ENCODE measurements around the gene HUS1B. TPM values are rescaled to one million over a fixed set of nuclear protein-coding genes. Genes with fewer than 3 reads are reported as not detected.

The HUS1B gene
- total and polyA plus RNA-seq, 2 experiments from 2014 or later: 1.3 to 3.9 TPM

DNA sequence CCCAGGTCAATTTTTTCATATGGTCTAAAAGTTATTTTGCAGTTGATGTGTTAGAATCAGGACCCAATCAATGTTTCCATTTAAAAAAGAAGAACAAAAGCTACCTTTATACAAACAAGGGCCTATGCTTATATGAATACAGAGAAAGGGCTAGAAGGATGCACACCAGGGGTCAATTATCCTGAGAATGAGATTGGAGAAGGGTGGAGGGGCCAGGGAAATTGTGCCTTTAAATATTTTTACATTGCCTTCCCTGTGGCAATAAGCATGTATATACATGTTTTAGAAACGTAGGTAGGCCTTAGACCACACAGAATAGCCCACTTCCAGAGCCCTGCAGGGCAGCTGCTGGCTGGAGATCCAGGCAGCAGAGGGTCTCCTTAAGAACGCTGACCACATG lies 23.4 kb upstream of the HUS1B start:
- Histone ChIP-seq H3K27me3 (ENCODE audit: insufficient read depth) (no peaks in the 10 kb centered on the region), H3K36me3 (ENCODE audit: insufficient read depth) (no peaks in the 10 kb centered on the region), H3K9me2 (ENCODE audit: insufficient read depth) (no peaks in the 10 kb centered on the region), H3K4me1 (ENCODE audit: insufficient read depth) (peaks cover 70% of the 10 kb centered on the region), H3F3A (replicated peaks; ENCODE audit: low read depth) (peaks cover 4% of the 10 kb centered on the region; the same call in 1 of the 2 replicates), H2AFZ (no peak overlapping the region), H3K79me2 (replicated peaks; ENCODE audit: insufficient read depth) (peaks cover 77% of the 10 kb centered on the region), H3K4me2 (peak overlapping the region; percentile 75), H4K20me1 (replicated peaks; ENCODE audit: insufficient read depth) (no peaks in the 10 kb centered on the region), H3K27ac (ENCODE audit: low read depth) (peak overlapping the region; percentile 96), H3K4me3 (peak overlapping the region; percentile 23)
- peaks cover 10% of the 10 kb centered on the region for H3K27me3 Mint-ChIP-seq (ENCODE audit: insufficient read depth, low read depth, poor library complexity)
- DNase-seq (ENCODE audit: low spot score) (peak; percentile 62), ATAC-seq (peak; percentile 32)
- peak overlapping the region; percentile 10; the same call in 2 of the 3 replicates for H3K4me3 Mint-ChIP-seq
- peaks cover 65% of the 10 kb centered on the region for H3K4me1 Mint-ChIP-seq
- H3K27ac Mint-ChIP-seq: peak overlapping the region; percentile 88
- TF ChIP-seq NANOG (IDR thresholded peaks at IDR 0.05; ENCODE audit: borderline replicate concordance) (no peak), ZNF114 (CRISPR knock-in tag; IDR thresholded peaks at IDR 0.05) (no peak), ZNF462 (CRISPR knock-in tag; IDR thresholded peaks at IDR 0.05) (no peak), POLR2AphosphoS5 (IDR thresholded peaks at IDR 0.05; ENCODE audit: low read depth) (no peak), CREB1 (CRISPR knock-in tag; IDR thresholded peaks at IDR 0.05; ENCODE audit: low read depth) (no peak), REST (IDR thresholded peaks at IDR 0.05; ENCODE audit: unreplicated experiment) (no peak), STAT1 (IDR thresholded peaks at IDR 0.05; ENCODE audit: unreplicated experiment) (no peak), EZH2phosphoT487 (IDR thresholded peaks at IDR 0.05; ENCODE audit: unreplicated experiment) (no peak), JUNB (IDR thresholded peaks at IDR 0.05; ENCODE audit: unreplicated experiment) (no peak), ZNF331 (CRISPR knock-in tag; IDR thresholded peaks at IDR 0.05; ENCODE audit: low read depth) (no peak), EZH2 (IDR thresholded peaks at IDR 0.05; ENCODE audit: low read depth, unreplicated experiment) (no peak)
- TF ChIP-seq, protein P1, sequence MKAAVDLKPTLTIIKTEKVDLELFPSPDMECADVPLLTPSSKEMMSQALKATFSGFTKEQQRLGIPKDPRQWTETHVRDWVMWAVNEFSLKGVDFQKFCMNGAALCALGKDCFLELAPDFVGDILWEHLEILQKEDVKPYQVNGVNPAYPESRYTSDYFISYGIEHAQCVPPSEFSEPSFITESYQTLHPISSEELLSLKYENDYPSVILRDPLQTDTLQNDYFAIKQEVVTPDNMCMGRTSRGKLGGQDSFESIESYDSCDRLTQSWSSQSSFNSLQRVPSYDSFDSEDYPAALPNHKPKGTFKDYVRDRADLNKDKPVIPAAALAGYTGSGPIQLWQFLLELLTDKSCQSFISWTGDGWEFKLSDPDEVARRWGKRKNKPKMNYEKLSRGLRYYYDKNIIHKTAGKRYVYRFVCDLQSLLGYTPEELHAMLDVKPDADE (IDR thresholded peaks at IDR 0.05): no peak
- TF ChIP-seq, protein P2, sequence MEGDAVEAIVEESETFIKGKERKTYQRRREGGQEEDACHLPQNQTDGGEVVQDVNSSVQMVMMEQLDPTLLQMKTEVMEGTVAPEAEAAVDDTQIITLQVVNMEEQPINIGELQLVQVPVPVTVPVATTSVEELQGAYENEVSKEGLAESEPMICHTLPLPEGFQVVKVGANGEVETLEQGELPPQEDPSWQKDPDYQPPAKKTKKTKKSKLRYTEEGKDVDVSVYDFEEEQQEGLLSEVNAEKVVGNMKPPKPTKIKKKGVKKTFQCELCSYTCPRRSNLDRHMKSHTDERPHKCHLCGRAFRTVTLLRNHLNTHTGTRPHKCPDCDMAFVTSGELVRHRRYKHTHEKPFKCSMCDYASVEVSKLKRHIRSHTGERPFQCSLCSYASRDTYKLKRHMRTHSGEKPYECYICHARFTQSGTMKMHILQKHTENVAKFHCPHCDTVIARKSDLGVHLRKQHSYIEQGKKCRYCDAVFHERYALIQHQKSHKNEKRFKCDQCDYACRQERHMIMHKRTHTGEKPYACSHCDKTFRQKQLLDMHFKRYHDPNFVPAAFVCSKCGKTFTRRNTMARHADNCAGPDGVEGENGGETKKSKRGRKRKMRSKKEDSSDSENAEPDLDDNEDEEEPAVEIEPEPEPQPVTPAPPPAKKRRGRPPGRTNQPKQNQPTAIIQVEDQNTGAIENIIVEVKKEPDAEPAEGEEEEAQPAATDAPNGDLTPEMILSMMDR (conservative IDR thresholded peaks at IDR 0.05; ENCODE audit: low read depth in 2 of 2): no peak
- H3K9me3 Mint-ChIP-seq: peaks cover 7% of the 10 kb centered on the region; the same call in 2 of the 3 replicates
- H3K36me3 Mint-ChIP-seq (ENCODE audit: low read depth): peaks cover 16% of the 10 kb centered on the region
